GM23338 (cell line): ENCODE measurements around the gene MRGPRG. TPM values are rescaled to one million over a fixed set of nuclear protein-coding genes. Genes with fewer than 3 reads are reported as not detected.

ENCODE experiments used
- ATAC-seq: fragments of 200-7000 bp; cut with Tn5 transposase; 3 replicates; pipeline ENCODE4 v1.9.1; 2020
- DNase-seq: peaks from one replicate; pipeline ENCODE4 v3.0.0-alpha.2; 2015; ENCODE audit warnings: low spot score
- H2AFZ ChIP-seq: fragments of 200-600 bp; sonication (generic); 2 replicates; pipeline ENCODE4 v1.8.0; 2016; ENCODE audit warnings: antibody characterized with exemption, mild to moderate bottlenecking, moderate library complexity
- H3F3A ChIP-seq: fragments of 200-600 bp; sonication (generic); replicated peaks from 2 replicates; pipeline ENCODE4 v1.8.0; 2017; ENCODE audit warnings: antibody characterized with exemption, mixed run types, low read depth
- H3K27ac ChIP-seq: fragments of 200-600 bp; sonication (generic); 2 replicates; pipeline ENCODE4 v1.6.1; 2016; ENCODE audit warnings: low read depth
- H3K27me3 ChIP-seq: fragments of 200-600 bp; sonication (generic); 2 replicates; pipeline ENCODE4 v1.8.0; 2016; ENCODE audit warnings: mild to moderate bottlenecking, mixed run types, moderate library complexity; ENCODE audit not compliant: insufficient read depth
- H3K36me3 ChIP-seq: fragments of 200-600 bp; sonication (generic); 2 replicates; pipeline ENCODE4 v1.8.0; 2016; ENCODE audit warnings: mild to moderate bottlenecking; ENCODE audit not compliant: insufficient read depth
- H3K4me1 ChIP-seq: fragments of 200-600 bp; sonication (generic); 2 replicates; pipeline ENCODE4 v1.8.0; 2016; ENCODE audit warnings: mild to moderate bottlenecking, moderate library complexity; ENCODE audit not compliant: insufficient read depth
- H3K4me2 ChIP-seq: fragments of 200-600 bp; sonication (generic); 2 replicates; pipeline ENCODE4 v1.7.1; 2017; ENCODE audit warnings: mixed run types
- H3K4me3 ChIP-seq: fragments of 200-600 bp; sonication (generic); 2 replicates; pipeline ENCODE4 v1.6.1; 2016; ENCODE audit warnings: mixed run types
- H3K79me2 ChIP-seq: fragments of 200-600 bp; sonication (generic); replicated peaks from 2 replicates; pipeline ENCODE4 v1.8.0; 2017; ENCODE audit warnings: mild to moderate bottlenecking; ENCODE audit not compliant: insufficient read depth
- H3K9me2 ChIP-seq: fragments of 200-600 bp; sonication (generic); 2 replicates; pipeline ENCODE4 v1.8.0; 2017; ENCODE audit not compliant: insufficient read depth
- H4K20me1 ChIP-seq: fragments of 200-600 bp; sonication (generic); replicated peaks from 2 replicates; pipeline ENCODE4 v1.8.0; 2017; ENCODE audit warnings: mild to moderate bottlenecking; ENCODE audit not compliant: insufficient read depth
- H3K27ac Mint-ChIP-seq: 2 replicates; pipeline ENCODE4 v1.8.0; 2020; ENCODE audit warnings: inconsistent platforms, mild to moderate bottlenecking, moderate library complexity, mixed read lengths
- H3K27me3 Mint-ChIP-seq: 3 replicates; pipeline ENCODE4 v1.8.0; 2022; ENCODE audit warnings: low read depth, mild to moderate bottlenecking, moderate library complexity, mixed read lengths, inconsistent platforms; ENCODE audit not compliant: insufficient read depth, poor library complexity
- H3K36me3 Mint-ChIP-seq: 3 replicates; pipeline ENCODE4 v1.8.0; 2021; ENCODE audit warnings: low read depth, mild to moderate bottlenecking, inconsistent platforms, moderate library complexity, mixed read lengths
- H3K4me1 Mint-ChIP-seq: 3 replicates; pipeline ENCODE4 v1.8.0; 2020; ENCODE audit warnings: mild to moderate bottlenecking, inconsistent platforms, mixed read lengths
- H3K4me3 Mint-ChIP-seq: 3 replicates; pipeline ENCODE4 v1.8.0; 2021; ENCODE audit warnings: moderate library complexity, mild to moderate bottlenecking, inconsistent platforms, mixed read lengths
- H3K9me3 Mint-ChIP-seq: 3 replicates; pipeline ENCODE4 v1.8.0; 2020; ENCODE audit warnings: moderate library complexity, mild to moderate bottlenecking, inconsistent platforms, mixed read lengths
- CREB1 ChIP-seq: fragments of 250-450 bp; sonication (Bioruptor Pico); IDR thresholded peaks from 2 replicates; pipeline ENCODE4 v1.5.0; 2020; ENCODE audit warnings: low read depth, mild to moderate bottlenecking, moderate library complexity
- CTCF ChIP-seq, 2 experiments: fragments of 200-600 bp in 1 of 2; sonication (generic) in 1 of 2; conservative IDR thresholded peaks; 2 replicates each; pipeline versions ENCODE4 v1.5.1 to v1.6.1; 2016 to 2017; ENCODE audit warnings: antibody characterized with exemption in 2 of 2, low read depth in 2 of 2, mild to moderate bottlenecking in 2 of 2, moderate library complexity in 1 of 2
- EZH2 ChIP-seq: fragments of 200-600 bp; sonication (generic); IDR thresholded peaks from one replicate; pipeline ENCODE4 v1.8.0; 2017; ENCODE audit warnings: antibody characterized with exemption, mild to moderate bottlenecking, low read depth; ENCODE audit not compliant: unreplicated experiment
- EZH2phosphoT487 ChIP-seq: fragments of 200-600 bp; sonication (generic); IDR thresholded peaks from one replicate; pipeline ENCODE4 v1.8.1; 2018; ENCODE audit warnings: antibody characterized with exemption; ENCODE audit not compliant: unreplicated experiment
- NANOG ChIP-seq: IDR thresholded peaks from 2 replicates; pipeline ENCODE4 v1.6.1; 2016; ENCODE audit warnings: antibody characterized with exemption, borderline replicate concordance
- STAT1 ChIP-seq: IDR thresholded peaks from one replicate; pipeline ENCODE4 v1.6.1; 2016; ENCODE audit warnings: antibody characterized with exemption; ENCODE audit not compliant: unreplicated experiment
- ZNF331 ChIP-seq: fragments of 250-450 bp; sonication (Bioruptor Pico); IDR thresholded peaks from 2 replicates; pipeline ENCODE4 v1.5.0; 2020; ENCODE audit warnings: low read depth, mild to moderate bottlenecking, moderate library complexity
- ZNF462 ChIP-seq: fragments of 250-450 bp; sonication (Bioruptor Pico); IDR thresholded peaks from 2 replicates; pipeline ENCODE4 v1.5.0; 2020; ENCODE audit warnings: mild to moderate bottlenecking, moderate library complexity
- polyA plus RNA-seq: library from polyadenylated mRNA; unstranded; fragments of >200 nt; fragmentation: Nextera tagmentation; extraction: Ambion mirVana; gene quantifications from 2 replicates; pipeline ENCODE4 v1.2.1, GENCODE V29; 2016
- total RNA-seq: library from RNA; depleted of rRNA; stranded (reverse); fragments of >200 nt; shearing (Covaris generic); gene quantifications from 2 replicates; pipeline ENCODE4 v1.2.3, GENCODE V29; 2014
- TF ChIP-seq, protein P1 (sequence below): IDR thresholded peaks from 2 replicates; pipeline ENCODE4 v1.6.1; 2016; ENCODE audit warnings: antibody characterized with exemption

The MRGPRG gene
- total and polyA plus RNA-seq, 2 experiments from 2014 or later, result not detected

GRCh38 chr11:3222003-3222855 is 3.6 kb upstream of the MRGPRG start (continued):
- TF ChIP-seq ZNF462 (CRISPR knock-in tag) (no peak), CTCF (conservative IDR thresholded peaks at IDR 0.05; ENCODE audit: low read depth in 2 of 2) (no peak), NANOG (no peak)

DNA sequence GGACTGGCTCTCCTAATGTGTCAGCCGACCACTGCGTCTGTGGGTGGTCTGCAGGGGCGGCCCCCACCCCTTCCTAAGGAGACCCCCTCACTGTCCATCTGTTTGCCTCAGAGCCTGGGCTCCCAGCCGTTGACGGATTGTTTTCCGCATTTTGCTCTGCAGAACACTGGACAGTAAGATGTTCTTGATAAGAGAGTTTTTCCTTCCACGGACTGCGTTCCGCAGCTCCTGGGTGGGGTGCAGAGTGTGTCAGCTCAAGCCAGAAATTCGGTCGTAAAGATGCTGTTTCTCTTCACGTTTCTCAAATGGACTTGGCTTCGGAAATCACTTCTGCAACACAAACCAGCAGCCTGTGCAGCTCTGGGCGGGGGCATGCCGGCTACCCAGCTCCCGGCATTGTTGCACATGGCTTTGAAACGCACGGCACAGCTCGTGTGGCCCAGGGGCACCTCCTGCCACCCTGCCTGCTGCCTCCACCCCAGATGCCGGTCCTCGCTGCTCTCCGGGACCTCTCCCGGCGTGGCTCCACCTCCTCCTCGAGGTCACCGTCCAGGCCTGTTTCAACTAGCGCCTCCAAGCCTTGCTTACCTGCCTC is 2.9 kb upstream of the MRGPRG start:
- no peak for ATAC-seq
- Histone ChIP-seq H3K27ac (no peak overlapping the region), H4K20me1 (no peaks in the 10 kb centered on the region), H3K4me3 (no peak overlapping the region), H3K36me3 (no peaks in the 10 kb centered on the region), H3F3A (no peaks in the 10 kb centered on the region), H3K27me3 (no peaks in the 10 kb centered on the region), H3K79me2 (no peaks in the 10 kb centered on the region), H2AFZ (no peak overlapping the region), H3K4me2 (no peak overlapping the region), H3K9me2 (no peaks in the 10 kb centered on the region), H3K4me1 (peaks cover 15% of the 10 kb centered on the region; the same call in 1 of the 2 replicates)
- peaks cover 16% of the 10 kb centered on the region for H3K27me3 Mint-ChIP-seq
- no peak for DNase-seq
- H3K36me3 Mint-ChIP-seq, result no peaks in the 10 kb centered on the region
- H3K27ac Mint-ChIP-seq, result no peak overlapping the region
- H3K4me1 Mint-ChIP-seq, result peaks cover 25% of the 10 kb centered on the region; the same call in 2 of the 3 replicates
- no peak overlapping the region for H3K4me3 Mint-ChIP-seq
- no peaks in the 10 kb centered on the region for H3K9me3 Mint-ChIP-seq
- TF ChIP-seq STAT1 (no peak), NANOG (no peak), EZH2phosphoT487 (no peak), CTCF (conservative IDR thresholded peaks at IDR 0.05; ENCODE audit: low read depth in 2 of 2) (no peak), ZNF331 (CRISPR knock-in tag) (no peak), EZH2 (no peak), CREB1 (CRISPR knock-in tag) (no peak)
- TF ChIP-seq, protein P1, sequence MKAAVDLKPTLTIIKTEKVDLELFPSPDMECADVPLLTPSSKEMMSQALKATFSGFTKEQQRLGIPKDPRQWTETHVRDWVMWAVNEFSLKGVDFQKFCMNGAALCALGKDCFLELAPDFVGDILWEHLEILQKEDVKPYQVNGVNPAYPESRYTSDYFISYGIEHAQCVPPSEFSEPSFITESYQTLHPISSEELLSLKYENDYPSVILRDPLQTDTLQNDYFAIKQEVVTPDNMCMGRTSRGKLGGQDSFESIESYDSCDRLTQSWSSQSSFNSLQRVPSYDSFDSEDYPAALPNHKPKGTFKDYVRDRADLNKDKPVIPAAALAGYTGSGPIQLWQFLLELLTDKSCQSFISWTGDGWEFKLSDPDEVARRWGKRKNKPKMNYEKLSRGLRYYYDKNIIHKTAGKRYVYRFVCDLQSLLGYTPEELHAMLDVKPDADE, result no peak
